NCI-H1092 (cell line): ENCODE data around the gene DLK1.
A peak's percentile ranks its signal among the peaks of the same experiment; 100 is the strongest.

Source experiments
- DNase-seq: peaks from one replicate; lab custom pipeline; 2025; lab: John Stamatoyannopoulos, UW

DLK1 gene

DNA sequence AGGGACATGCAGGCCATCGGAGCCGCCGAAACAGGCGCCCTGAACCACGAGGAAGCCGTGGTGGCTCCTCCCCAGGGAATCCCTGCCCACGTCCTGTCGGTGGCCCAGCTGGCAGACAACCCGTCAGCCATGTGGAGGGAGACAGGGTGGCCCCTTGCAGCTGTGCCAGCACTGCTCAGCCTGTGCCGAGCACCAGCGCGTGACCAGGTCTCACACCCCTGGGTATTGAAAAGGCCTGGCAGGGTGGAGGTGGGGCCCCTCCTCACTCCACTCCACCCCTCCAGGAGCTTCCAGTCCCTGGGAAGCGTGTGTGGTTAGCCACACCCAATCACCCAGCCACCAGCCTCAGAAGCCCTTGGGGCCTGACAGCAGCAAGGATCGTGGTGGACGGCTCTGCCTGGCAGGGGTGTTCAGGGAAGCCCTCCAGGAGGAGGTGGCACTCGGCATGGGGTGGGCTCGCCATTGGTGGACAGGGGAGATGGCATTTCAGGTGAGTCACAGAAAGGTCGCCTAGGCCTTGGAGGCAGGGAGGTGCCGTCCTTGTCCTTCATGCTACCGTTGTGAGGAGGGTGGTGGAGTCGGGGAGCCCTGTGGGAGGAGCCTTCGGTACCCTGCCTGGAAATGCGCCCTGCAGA, 12.3 kb upstream of the DLK1 start:
- peak; percentile 52 for DNase-seq

DNA sequence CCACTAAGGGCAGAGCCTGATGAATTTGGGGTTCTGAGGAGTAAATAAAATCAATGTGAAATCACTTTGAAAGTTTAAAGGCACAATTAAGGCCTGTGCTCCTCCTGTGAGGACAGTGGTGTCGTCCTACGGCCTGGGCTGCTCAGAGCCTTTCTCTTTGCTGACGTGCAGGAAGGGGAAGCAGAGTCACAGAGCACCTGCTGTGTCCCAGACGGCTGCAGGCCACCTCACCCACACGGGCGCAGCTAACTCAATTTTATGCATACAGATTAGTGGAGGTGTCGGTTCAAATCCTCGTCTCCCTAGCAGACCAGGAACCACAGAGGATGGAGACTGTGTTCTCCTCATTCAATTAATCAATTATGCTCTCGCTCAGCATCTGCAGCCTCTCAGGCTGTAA, 11.4 kb upstream of the DLK1 start:
- DNase-seq, result no peak

DNA sequence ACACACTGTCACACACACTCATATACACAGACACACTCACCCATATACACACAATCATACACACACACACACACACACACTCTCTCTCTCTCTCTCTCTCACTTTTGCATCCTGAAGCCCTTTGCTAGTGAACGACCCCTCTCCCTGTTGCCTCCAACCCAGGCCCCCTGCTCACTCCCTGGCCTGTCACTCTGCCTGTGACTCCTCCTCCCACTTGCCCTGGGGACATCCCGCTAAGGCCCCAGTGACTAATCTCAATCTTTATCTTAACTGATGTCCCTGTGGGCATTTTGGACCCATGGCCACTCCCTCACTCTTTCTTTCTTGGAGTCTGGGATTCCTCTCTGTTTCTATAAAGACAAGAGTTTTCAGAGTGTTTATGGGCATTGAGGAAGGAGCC, 10.9 kb upstream of the DLK1 start:
- no peak for DNase-seq

DNA sequence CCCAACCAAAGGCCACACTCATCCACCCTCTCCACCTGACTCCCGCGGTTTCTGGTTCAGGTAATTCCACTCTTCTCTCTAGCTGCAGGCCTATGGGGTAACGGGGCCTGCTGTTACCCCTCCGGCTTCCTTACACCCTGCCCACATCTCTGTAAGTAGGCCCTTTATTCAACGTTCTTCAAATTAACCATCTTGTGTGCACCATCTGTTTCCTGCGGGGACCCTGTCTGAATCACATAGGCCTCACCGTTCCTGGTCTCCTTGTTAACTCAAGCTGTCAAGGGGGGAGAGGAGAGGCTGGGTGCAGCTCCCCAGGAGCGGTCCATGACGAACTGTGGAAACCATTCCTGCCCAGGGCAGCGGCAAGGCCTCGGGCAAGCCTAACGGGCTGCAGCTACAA, 9.3 kb upstream of the DLK1 start:
- DNase-seq, result no peak

DNA sequence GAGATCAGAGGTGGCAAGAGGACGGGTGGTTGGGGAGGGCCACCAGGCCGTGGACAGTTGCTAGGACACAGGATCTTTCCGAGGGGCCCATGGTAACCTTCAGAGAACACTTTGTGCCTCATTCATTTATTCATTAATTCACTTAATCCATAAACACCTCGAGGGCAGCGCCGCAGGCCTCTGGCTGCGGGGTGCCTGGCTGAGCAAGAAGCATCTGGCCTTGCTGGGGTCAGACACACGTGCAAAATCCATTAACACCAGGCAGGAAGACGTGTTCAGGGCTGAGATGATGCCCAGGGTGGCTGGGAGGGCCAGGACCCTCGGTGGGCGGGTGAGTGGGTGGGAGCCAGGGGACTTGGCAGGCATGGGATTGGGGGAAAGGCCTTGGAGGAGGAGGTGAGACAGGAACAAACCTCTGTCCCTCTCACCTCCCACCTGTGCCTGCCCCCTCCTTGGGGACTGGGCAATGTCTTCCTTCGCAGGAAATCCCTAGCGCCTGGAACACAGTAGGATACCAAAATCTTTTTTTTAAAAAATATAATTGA, 6.6 kb upstream of the DLK1 start:
- no peak for DNase-seq

DNA sequence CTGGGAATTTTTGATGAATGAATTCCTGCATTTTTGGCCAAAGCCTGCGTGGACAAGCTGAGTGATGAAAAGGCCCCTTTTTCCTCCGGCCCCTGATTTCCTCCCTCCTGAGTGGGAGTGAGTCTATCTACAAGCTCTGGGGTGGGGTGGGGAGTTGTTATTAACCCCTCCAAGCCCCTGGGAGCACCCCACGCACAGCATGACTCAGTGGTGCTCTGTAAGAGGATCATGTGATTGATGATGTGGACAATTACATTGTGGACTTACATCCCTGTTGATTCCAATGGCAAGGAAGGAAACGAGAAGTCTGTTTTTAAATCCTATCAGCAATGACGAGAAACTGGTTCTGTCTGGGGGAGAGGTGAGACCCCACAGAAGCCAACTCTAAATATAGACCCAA, 5.1 kb upstream of the DLK1 start:
- no peak for DNase-seq

DNA sequence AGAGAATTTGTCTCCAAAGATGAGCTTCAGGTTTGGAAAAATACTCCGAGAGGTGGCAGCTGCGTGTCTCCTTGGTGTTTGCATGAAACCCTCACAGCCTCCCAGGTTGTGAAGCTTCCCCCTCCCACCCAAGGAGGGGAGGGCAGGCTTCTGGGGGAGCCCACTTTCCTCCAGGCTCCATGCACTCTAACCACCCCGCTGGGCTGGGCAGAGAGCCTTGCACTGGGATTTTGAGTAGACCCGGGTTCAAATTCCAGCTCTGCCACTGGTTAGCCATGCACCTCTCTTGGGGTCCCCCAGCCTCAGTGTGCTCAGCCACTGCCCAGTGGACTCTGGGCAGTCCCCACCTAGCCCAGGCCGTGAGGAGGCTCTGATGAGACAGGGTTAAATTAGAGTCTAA, 4.3 kb upstream of the DLK1 start:
- DNase-seq, result no peak

DNA sequence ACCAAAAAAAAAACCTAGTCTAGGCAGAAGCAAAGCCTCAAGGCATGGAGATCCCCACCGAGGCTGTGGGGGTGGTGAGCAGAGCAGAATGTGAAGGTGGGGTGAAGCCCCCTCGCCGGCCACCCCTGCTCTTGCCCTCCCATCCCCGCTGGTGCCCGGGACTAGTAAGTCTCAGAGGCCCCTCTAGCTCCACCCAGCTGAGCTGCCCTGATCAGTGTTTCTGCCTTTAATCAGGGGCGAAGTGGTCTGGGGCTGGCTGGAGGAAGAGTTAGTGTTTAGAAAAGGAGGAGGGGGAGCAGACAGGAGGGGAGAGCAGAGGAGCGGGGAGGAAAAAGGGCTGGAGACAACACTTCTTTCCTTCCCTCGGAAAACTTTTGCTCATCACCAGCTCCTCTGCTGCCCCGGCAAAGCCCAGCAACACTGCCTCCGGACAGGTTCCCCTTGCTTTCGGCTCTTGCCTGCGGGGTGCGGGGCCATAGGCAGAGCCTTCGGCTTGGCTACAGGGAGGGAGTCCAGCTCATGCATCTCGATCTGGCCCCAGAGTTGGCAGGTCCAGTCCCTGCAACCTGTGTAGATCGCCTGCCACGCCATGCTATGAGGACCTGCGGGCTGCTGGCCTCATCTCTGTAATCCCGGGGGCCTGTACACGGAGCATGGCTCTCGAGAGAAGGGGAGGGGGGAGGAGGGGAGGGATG, 3.4 kb upstream of the DLK1 start:
- no peak for DNase-seq

DNA sequence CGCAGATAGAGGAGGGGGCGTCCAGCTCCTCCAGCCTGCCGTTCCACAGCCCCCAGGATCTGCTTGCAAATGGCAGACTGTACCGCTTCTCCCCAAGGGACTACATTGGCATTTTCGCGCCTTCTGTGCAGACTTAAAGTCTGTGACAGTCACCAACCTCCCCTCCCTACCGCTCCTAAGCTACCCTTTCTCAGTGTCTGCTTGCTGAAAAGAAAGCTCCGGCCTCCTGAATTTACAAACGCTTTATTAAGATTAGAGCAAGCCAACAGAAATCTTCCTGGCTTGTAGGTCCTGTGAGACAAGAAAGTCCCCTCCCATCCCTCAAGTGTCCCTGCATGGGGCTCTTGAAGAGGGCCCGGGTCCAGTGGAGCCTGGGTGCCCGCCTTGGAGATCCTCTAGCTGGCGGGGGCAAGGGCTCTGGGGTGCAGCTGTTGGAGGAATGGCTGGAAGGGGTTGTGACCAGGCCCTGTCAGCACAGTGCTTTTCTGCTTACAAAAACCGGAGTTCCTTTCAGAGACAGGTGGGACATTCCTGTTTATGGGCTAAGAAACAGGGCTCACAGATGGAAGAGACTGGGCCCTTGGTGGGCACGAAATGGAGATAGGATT, 2.8 kb upstream of the DLK1 start:
- DNase-seq, result no peak

DNA sequence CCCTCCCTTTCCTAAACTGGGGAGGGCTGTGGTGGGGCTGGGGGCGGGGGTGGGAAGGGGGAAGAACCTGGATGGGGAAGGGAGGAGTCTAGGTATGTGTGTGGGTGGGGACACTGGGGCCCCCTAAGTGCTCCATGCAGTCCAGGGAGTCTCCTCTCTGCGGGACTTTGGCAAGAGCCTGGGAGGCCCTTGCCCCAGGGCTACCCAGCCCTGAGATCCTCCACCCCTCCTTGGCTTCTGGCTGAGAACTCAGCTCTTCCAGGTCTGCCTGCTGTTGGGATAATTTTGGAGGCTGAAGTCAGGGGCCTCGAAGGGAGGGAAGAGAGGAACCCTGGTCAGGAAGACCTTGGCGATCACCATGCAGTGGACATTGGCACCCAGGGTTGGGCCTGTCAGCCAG, 2.2 kb upstream of the DLK1 start:
- DNase-seq, result no peak

DNA sequence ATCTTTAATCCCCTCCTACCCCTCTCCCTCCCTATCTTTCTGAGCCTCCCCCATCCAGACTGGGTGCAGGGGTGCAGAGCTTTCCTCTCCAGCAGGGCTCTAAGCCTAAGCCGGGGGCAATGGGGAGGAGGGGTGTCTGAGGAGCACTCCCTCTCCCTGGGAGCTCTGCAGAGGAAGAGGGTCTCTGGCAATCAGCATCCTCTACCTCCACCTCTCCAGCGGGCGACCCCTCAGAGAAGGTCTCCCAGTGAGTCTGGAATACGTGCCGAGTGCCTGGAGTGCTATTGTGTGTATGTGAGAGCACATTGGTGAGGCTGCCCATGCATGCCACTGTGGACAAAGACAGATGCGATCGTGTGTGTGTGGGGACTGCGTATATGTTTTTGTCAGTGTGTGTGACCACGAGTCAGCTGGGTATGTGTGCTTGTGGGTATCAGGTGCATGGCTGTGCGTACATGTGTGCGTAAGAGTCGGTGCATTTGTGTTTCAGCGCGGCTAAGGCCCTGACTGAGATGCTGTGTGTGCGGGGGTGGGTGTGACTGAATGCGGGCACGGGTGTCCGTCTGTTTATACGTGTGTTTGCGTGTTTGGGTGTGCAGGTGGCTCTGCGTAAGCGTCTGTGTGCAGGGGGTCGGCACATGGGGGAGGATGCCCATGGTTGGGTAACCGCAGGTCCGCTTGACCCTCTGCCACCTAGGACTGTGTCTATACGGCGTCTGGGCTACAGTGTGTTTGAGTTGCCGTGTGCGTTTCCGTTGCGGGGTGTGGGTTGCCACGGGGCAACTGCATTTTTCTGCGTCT, 905 bp upstream of the DLK1 start:
- no peak for DNase-seq

DNA sequence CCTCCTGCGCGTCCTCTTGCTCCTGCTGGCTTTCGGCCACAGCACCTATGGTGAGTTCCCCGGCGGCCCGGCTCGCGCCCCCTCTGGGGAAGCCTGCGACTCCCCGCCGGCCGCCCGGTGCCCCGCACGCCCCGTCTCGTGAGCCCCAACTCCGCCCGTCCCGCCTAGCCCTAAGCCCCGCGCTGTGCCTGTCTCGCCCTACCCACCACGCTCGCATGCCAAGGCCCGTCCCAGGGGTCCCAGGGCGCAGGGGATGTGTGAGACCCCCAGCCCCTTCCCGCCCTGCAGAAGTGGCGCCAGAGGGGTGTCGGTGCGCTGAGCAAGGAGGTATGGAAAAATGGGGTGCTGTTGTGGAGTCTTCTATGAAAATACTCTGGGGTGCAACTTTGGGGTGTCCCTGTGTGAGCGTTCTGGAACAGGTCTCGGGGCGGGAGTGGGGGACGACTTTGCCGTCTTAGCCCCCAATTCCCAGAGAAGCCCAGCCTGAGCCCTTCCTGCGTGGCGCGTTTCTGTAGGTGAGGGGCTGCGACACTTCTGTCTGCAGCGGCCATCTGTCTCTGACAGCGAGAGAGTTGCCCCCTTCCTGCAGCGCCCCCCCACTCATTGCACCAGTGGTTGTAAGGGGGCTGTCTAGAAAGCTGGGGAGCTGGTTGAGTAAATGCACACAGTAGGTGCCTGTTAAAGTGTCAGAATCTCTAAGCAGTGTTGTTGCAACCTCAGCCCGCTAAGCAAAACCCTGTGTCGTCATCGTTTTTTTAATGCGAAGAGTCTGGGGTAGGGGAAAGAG, 587 bp downstream of the DLK1 start:
- DNase-seq, result no peak

DNA sequence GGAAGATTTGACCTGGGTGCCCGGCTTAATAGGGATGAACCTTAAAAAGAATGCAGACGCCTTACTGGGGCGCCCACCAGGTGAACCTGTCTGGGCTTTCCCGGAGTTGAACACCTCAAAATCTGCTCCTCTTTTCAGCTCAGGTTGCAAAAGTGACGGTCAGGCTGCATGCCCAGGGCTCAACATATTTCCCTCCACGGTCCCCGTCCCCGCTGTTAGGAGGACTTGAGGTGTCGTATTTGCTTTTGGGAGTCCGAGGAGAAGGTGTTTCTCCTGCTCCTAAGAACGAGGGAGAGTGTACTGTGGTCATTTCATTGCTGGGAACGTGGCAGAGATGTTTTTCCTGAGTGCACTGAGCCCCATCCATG, 1.2 kb downstream of the DLK1 start:
- no peak for DNase-seq

DNA sequence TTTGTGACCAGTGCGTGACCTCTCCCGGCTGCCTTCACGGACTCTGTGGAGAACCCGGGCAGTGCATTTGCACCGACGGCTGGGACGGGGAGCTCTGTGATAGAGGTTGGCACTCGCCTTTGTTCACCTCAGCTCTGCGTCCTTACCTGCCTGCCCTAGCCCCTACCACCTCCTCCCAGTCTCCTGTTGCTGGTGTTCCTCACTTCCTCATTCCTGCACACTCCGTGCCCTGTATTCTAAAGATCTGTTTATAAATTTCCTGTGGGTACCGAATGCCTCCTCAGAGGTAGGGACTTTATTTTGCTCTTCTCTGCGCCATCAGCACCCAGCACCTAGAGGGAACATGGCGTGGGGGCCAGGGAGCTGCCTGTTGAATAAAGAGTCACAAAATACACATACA, 2.3 kb downstream of the DLK1 start:
- DNase-seq, result no peak

DNA sequence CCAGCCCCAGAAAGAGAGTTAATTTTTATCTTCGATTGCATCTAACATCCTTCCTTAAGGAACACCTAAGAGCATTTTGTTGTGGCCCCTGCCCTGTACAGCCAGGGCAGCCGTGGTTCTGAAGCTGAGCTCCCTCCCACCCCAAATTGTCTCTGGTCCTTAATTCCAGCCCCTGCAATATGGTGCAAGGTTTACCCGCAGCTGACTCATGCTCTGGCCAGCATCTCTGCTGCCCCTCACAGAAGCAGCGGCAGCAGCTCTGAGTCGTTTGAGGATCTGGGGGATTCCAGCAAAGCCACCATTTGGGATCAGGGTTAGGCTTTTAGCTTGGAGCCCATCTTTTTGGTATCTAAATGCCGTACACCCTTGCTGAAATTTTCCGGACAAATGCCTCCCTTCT, 3.3 kb downstream of the DLK1 start:
- DNase-seq, result no peak

DNA sequence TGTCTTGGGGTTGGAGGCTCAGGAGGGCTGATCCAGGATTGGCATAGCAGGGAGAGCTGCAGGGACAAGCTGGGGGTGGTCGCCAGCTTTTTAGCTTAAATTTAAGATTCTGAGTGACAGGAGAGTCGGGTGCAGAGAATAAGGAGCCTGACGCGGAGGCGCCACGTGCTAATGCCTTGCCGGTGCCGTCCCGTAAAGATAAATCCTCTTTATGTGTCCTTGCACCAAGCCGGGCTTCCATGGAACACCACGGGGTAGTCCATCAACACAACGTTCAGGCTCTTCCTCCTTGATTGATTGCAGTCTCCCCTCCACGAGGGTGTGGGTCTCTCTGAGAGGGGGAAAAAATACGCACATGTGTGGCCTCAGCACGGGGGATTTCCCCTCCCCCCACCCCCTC, 3.9 kb downstream of the DLK1 start:
- no peak for DNase-seq

DNA sequence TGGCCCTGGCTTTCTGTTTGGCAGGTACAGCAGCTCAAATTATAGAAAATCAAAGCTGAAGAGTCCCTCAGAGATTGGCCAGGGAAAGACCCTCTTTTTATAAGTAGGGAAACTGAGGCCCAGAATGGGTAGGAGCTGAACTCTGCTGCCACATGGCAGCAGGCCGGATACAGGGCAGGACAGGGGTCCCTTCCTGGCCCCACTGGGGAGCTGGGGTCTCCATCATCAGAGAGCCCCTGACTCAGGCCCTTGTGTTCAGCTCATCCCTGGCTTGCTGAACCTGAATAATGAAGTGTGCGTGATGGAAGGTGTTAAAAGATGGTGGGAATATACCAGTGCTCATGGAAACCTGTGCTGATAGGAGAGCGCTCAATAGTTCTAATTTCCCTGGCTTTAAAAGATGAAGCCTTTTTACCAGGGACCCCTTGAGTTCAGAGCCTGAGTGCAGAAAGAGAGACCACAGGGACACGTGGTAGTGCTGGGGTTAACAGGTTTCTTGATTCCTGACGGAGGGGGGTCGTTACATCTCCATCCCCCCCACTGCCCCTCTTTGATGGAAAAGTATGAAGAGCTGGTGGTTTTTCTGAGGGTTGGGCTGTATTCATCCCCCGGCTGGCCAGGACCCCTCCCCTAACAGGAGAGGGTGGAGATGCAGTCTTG, 4.4 kb downstream of the DLK1 start:
- DNase-seq, result no peak

DNA sequence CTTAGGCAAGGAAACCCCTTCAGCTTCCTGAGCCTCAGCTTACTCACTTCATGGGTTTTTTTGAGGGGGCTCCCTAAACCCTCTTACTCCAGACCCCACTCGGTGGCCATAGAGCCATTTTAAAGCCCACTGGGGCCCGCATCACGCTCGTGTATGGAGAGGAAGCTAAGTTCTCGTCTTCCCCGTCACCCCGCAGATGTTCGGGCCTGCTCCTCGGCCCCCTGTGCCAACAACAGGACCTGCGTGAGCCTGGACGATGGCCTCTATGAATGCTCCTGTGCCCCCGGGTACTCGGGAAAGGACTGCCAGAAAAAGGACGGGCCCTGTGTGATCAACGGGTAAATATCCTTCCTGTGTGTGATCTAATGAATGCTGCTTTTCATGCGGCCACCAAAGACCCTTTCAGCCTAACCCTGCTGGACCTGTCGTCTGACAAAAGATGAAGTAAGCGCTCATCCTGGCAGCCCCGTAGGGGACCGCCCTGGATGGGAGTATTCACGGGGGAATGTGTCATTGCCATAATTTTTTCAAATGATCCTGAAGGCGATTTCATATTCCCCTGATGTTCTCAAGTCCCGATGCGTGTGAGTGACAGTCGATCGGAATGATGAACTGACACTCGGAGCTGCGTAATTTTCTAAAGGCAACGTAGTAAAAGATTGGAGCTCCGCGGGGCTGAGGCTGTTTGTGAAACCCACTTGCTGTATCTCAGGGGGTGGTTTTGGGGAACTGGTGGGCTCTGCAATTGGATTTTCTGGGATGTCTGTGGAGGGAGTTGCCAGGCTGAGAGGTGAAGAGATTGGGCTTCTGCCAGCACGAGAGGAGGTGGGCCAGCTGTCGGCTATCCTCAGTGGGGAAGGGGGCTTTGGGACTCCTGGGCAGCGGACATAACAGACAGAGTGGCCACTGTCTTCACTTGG, 5.4 kb downstream of the DLK1 start:
- no peak for DNase-seq

DNA sequence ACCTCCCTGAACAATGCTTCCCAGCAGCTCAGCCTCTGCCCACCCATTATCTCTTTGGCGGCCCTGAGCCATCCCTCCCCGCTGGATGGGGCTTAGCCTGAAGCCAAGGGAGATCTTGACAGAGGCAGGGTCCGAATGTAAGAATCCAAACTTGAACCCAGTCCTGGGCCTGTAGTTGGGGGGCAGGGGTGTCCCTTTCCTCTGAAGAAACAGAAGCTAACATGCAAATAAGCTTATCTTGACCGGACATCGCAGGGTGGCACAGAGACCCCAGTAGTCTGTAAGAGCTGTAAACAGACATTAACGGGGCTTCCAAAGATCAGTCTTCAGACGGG, 6.0 kb downstream of the DLK1 start:
- no peak for DNase-seq

DNA sequence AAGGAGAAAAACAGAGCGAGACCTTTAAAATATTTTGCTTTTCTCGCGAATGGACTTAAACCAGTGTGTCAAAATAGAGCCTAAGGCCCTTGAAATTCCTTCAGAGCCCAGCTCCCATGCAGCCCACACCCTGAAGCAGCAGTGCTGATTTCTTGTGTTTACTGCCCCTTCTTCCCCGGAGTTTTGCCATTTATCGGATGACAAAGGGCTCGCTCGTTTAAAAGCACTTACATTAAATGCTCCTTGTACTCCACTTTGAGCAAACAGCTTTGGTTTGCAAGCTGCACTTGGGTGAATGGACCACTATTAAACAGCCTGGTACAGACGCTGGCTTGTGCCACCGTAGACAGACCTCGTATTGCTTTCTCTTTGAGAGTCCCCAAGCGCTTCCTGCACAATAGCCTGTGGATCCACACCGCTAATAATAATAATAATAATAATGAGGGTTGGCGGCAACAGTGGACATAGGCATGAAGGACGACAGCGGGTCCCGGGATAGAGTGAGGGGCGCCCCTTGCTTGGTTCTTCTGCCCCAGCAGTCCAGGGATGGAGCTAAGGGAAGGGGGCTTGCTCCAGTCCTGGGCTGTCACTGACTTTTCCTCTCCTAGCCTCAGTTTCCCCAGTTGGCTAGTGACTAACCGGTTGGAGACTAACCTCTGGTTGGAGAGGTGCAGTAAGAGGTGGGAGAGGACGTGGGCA, 6.6 kb downstream of the DLK1 start:
- DNase-seq, result no peak
